ENCODE measurements around the gene SENP1.

- TF ChIP-seq MXI1 (IDR thresholded peaks at IDR 0.05; ENCODE audit: borderline replicate concordance, low read depth, low read length) = no peak
- no peak for TF ChIP-seq POLR2A (IDR thresholded peaks at IDR 0.05; ENCODE audit: low read depth, low read length)
- TF ChIP-seq CTCF (conservative IDR thresholded peaks at IDR 0.05; ENCODE audit: low read depth, low read length) = no peak
- TF ChIP-seq RAD21 (IDR thresholded peaks at IDR 0.05; ENCODE audit: low read length) = no peak
- TF ChIP-seq MAZ (IDR thresholded peaks at IDR 0.05; ENCODE audit: borderline replicate concordance, low read depth, low read length) = no peak
- no peak for TF ChIP-seq NFE2L2 (IDR thresholded peaks at IDR 0.05; ENCODE audit: low read depth, low read length)
- no peak for TF ChIP-seq RCOR1 (IDR thresholded peaks at IDR 0.05; ENCODE audit: insufficient replicate concordance, low read length)
- no peak for TF ChIP-seq FOS (IDR thresholded peaks at IDR 0.05; ENCODE audit: low read depth, low read length)
- TF ChIP-seq CEBPB (IDR thresholded peaks at IDR 0.05; ENCODE audit: low read depth, low read length) = no peak
- TF ChIP-seq RFX5 (IDR thresholded peaks at IDR 0.05; ENCODE audit: low read depth, low read length) = no peak
- TF ChIP-seq, protein P1, sequence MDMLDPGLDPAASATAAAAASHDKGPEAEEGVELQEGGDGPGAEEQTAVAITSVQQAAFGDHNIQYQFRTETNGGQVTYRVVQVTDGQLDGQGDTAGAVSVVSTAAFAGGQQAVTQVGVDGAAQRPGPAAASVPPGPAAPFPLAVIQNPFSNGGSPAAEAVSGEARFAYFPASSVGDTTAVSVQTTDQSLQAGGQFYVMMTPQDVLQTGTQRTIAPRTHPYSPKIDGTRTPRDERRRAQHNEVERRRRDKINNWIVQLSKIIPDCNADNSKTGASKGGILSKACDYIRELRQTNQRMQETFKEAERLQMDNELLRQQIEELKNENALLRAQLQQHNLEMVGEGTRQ (IDR thresholded peaks at IDR 0.05; ENCODE audit: low read depth, low read length) = no peak
- TF ChIP-seq BHLHE40 (IDR thresholded peaks at IDR 0.05; ENCODE audit: low read depth, low read length) = no peak
- TF ChIP-seq SMC3 (IDR thresholded peaks at IDR 0.05; ENCODE audit: low read depth, low read length) = no peak
Measured at GRCh38 chr12:48054955-48055821, 50.7 kb downstream of the SENP1 start.

All from IMR-90 (cell line).